ENCODE results near the gene BLNK. TPM values are rescaled to one million over a fixed set of nuclear protein-coding genes. Genes with fewer than 3 reads are reported as not detected.

The BLNK gene
- total RNA-seq, 4 donors from 2014 or later = 0.24 to 0.29 TPM; not detected in 2

GRCh38 chr10:96289218-96289910, 18.0 kb upstream of the BLNK start:
- H3K9me3 ChIP-seq = no peaks in the 10 kb centered on the region
- no peak overlapping the region for H3K27ac ChIP-seq
- DNase-seq = no peak
- H3K36me3 ChIP-seq = no peaks in the 10 kb centered on the region
- H3K4me3 ChIP-seq = no peak overlapping the region
- peaks cover 14% of the 10 kb centered on the region in 2 donors for H3K4me1 ChIP-seq
- ATAC-seq = no peak
- TF ChIP-seq POLR2A (IDR thresholded peaks at IDR 0.05) (no peak), CTCF (IDR thresholded peaks at IDR 0.05 in 4 of 5, conservative IDR thresholded peaks at IDR 0.05 in 1 of 5) (no peak)
- H3K27me3 ChIP-seq = no peaks in the 10 kb centered on the region
- intact Hi-C loops (cut with DNase I; ENCODE audit: low total_unique reads) (no loop called here), in situ Hi-C loops (cut with MboI; ENCODE audit: low sequenced_read_pairs in 4 of 4) (loop anchor here in 1 of 4 donors (25.0 kb wide), 1 partner anchor 252 kb away; the partner anchor contains the start of gene CCNJ)

GRCh38 chr10:96288151-96288621, 16.8 kb upstream of the BLNK start:
- no peak for DNase-seq
- Histone ChIP-seq H3K36me3 (no peaks in the 10 kb centered on the region), H3K4me1 (peaks cover 14% of the 10 kb centered on the region in 2 donors), H3K27me3 (no peaks in the 10 kb centered on the region), H3K27ac (peak overlapping the region in 1 of 4 donors; percentile 29), H3K4me3 (no peak overlapping the region), H3K9me3 (no peaks in the 10 kb centered on the region)
- ATAC-seq = no peak
- TF ChIP-seq CTCF (IDR thresholded peaks at IDR 0.05 in 4 of 5, conservative IDR thresholded peaks at IDR 0.05 in 1 of 5) (no peak), POLR2A (IDR thresholded peaks at IDR 0.05) (no peak)
- intact Hi-C loops (cut with DNase I; ENCODE audit: low total_unique reads) (no loop called here), in situ Hi-C loops (cut with MboI; ENCODE audit: low sequenced_read_pairs in 4 of 4) (loop anchor here in 1 of 4 donors (25.0 kb wide), 1 partner anchor 251 kb away; the partner anchor contains the start of gene CCNJ)

GRCh38 chr10:96287392-96288105, 16.2 kb upstream of the BLNK start:
- Histone ChIP-seq H3K27me3 (no peaks in the 10 kb centered on the region), H3K9me3 (no peaks in the 10 kb centered on the region), H3K4me1 (peaks cover 14% of the 10 kb centered on the region in 2 donors), H3K27ac (peak overlapping the region in 3 of 4 donors; percentile 15 to 39 (median 29)), H3K4me3 (peak overlapping the region in 1 of 4 donors; percentile 13), H3K36me3 (no peaks in the 10 kb centered on the region)
- intact Hi-C loops (cut with DNase I; ENCODE audit: low total_unique reads) = no loop called here
- TF ChIP-seq POLR2A (IDR thresholded peaks at IDR 0.05) (no peak), CTCF (IDR thresholded peaks at IDR 0.05 in 4 of 5, conservative IDR thresholded peaks at IDR 0.05 in 1 of 5) (no peak)
- DNase-seq (no peak), ATAC-seq (peak in 1 of 2 donors; percentile 39)
- in situ Hi-C loops (cut with MboI; ENCODE audit: low sequenced_read_pairs in 4 of 4) = loop anchor here in 1 of 4 donors (25.0 kb wide), 1 partner anchor 250 kb away; the partner anchor contains the start of gene CCNJ

- Histone ChIP-seq H3K4me1 (peaks cover 14% of the 10 kb centered on the region in 2 donors), H3K36me3 (no peaks in the 10 kb centered on the region), H3K27me3 (no peaks in the 10 kb centered on the region), H3K27ac (no peak overlapping the region), H3K9me3 (no peaks in the 10 kb centered on the region), H3K4me3 (no peak overlapping the region)
- intact Hi-C loops (cut with DNase I; ENCODE audit: low total_unique reads) = no loop called here
- ATAC-seq (no peak), DNase-seq (no peak)
- no peak for TF ChIP-seq POLR2A (IDR thresholded peaks at IDR 0.05)
- TF ChIP-seq CTCF (IDR thresholded peaks at IDR 0.05 in 4 of 5, conservative IDR thresholded peaks at IDR 0.05 in 1 of 5) = no peak
- in situ Hi-C loops (cut with MboI; ENCODE audit: low sequenced_read_pairs in 4 of 4) = loop anchor here in 1 of 4 donors (25.0 kb wide), 1 partner anchor 248 kb away; the partner anchor contains the start of gene CCNJ
Observed at GRCh38 chr10:96285331-96285752, 14.0 kb upstream of the BLNK start.
